K562 treated with DMSO at 1 percent for 24 hours (cell line): ENCODE results near the gene PANK3. TPM values are rescaled to one million over a fixed set of nuclear protein-coding genes. Genes with fewer than 3 reads are reported as not detected.

Experiments used
- total RNA-seq: library from RNA; unstranded; fragments of 300-600 nt; gene quantifications from 2 replicates; pipeline ENCODE4 v1.2.3, GENCODE V29; 2022; ENCODE audit warnings: low read depth; ENCODE audit not compliant: insufficient read depth

PANK3 gene
- total RNA-seq: 10.5 and 12.5 TPM in 2 replicates

GRCh38 chr5:168578538-168579487 is at the start of gene PANK3:
TSS of gene PANK3 (minus strand) at chr5:168579368. CDS start at chr5:168579283, 85 bp downstream.

GRCh38 chr5:168528521-168529373 is 50.4 kb downstream of the PANK3 start, which contains the start of gene FBLL1:
TSS of gene FBLL1 (plus strand) at chr5:168529305. CDS start at chr5:168529505, 200 bp downstream.

Other genes with a start within 250 kb of the PANK3 start
- 40.6 and 44.8 TPM in 2 replicates for gene RARS1, start 92.9 kb downstream of the PANK3 start, total RNA-seq
- 0.19 TPM in 1 of 2 replicates, not detected in the other for gene FBLL1, start 50.1 kb downstream of the PANK3 start, total RNA-seq